ENCODE data around the gene DHX58.

The DHX58 gene

DNA sequence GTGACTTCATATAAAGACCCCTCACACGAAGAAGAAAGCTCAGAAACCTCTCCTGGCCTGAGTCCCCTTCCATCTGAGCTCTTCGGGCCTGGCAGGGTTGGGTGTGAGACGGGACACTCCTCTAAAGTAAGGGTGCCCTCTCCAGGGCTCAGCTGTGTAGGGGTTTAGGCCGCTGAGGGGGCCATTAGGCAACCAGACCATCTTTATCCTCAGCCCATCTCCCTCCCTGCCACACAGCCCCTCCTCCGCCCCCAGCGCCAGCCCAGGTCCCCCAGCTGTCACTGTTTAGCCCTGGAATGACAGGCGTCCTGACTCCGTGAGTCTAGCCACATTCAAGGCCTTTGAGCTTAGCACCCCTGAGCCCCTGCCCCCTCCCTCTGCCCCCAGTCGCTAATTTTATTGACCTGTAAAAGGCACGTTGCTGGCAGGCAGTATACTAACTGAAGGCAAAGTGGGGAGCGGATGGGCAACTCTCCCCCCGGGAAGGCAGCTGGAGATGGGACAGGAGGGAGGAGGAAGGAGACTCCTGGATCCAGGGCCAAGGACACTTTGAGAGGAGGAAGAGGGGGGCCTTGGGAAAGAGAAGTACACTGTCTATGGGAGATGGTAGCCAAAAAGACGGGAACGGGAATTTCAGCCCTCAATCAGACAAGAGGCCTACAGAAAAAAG, 13.6 kb downstream of the DHX58 start:
- DNase-seq (ENCODE audit: low read depth), result no peak
- TF ChIP-seq, protein P1, sequence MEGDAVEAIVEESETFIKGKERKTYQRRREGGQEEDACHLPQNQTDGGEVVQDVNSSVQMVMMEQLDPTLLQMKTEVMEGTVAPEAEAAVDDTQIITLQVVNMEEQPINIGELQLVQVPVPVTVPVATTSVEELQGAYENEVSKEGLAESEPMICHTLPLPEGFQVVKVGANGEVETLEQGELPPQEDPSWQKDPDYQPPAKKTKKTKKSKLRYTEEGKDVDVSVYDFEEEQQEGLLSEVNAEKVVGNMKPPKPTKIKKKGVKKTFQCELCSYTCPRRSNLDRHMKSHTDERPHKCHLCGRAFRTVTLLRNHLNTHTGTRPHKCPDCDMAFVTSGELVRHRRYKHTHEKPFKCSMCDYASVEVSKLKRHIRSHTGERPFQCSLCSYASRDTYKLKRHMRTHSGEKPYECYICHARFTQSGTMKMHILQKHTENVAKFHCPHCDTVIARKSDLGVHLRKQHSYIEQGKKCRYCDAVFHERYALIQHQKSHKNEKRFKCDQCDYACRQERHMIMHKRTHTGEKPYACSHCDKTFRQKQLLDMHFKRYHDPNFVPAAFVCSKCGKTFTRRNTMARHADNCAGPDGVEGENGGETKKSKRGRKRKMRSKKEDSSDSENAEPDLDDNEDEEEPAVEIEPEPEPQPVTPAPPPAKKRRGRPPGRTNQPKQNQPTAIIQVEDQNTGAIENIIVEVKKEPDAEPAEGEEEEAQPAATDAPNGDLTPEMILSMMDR (IDR thresholded peaks at IDR 0.05; ENCODE audit: insufficient read depth, low read depth, low read length, missing control alignments), result no peak
- H3K4me3 ChIP-seq (ENCODE audit: low read depth, low read length), result no peak overlapping the region

DNA sequence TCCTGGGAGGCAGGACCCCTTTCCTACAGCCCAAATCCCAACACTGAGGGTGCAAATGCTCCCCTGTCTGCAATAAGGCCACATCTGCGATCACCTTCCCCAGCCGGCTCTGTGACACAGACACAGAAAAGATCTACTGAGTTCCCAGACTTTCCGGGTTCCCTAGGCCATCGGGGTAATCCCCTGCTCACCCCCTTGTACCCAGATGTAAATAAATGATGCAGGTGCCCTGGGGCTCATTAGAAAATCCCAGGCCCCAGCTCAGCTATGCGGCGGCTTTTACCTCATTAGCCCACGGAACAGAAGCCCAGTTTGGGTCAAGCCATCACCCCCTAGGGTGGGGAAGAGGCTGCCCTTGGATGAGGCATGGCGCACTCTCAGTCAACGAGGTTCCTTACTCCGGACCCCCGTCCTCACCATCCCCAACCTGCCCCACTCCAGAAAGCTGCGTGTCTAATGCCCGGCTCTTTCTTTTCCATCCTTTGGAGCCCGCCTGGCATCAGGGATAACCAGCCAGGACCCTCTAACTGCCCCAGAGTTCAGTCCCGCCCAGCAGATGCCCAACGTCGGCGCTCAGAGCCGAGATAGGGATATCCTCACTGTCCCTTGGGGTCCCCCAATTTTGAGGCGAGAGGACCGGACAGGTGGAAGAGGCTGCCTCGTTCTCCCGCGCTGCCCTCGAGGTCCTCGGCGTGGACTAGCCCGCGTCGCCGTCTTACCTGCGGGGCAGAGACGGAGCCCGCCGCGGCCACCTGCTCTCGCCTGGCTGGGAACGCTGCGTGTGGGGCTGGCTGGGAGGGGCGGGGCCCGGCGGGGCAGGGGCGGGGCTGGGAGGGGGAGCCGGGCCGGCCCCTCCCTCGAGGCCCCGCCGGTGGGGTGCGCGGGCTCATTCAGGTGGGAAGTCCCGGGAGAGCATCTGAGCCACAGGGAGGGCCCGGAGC, 14.6 kb downstream of the DHX58 start, which contains the start of gene ZNF385C:
TSS of gene ZNF385C (minus strand) at position 783 of the 941 bp plus-strand sequence. CDS start 35,417 bp downstream, outside the sequence.
- no peak for DNase-seq (ENCODE audit: low read depth)
- no peak within 1 kb of the TSS; the same call in 1 of the 2 replicates for H3K4me3 ChIP-seq (ENCODE audit: low read depth, low read length)
- TF ChIP-seq, protein P1 (IDR thresholded peaks at IDR 0.05; ENCODE audit: insufficient read depth, low read depth, low read length, missing control alignments), result no peak

DNA sequence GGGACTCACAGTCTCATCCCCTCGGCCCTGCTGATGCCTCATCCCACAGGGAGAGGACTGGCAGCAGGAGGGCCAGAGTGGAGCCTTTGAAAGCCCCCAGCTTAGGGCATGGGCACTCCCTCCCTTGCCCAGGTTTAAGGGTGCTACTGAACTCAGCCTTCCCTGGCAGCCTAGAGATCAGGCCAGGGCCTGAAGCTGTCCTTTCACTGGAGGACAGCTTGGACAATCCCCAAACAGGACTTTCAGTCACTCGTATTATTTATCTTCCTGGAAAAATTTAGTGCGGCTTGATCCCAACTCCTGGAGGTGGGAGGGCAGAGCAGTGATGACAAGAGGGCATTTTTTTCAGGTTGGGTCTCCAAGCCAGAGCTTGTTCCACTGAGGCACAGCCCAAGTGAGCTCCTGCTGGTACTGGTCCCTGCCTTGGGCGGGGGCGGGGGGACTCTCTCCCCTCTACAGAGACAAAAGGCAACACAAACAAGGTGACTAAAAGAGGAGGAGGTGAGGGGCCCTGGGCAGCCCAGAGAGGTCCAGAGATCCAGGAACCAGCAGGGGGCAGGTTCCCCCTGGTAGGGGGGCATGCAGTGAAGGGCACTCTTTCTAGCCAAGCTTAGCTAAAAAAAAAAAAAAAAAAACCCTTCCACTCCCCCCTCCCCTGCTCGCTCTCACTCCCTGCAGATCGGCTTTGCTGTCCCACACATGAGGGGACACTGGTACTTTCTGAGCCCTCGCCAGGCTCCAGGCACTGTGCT, 16.0 kb downstream of the DHX58 start:
- no peak for DNase-seq (ENCODE audit: low read depth)
- no peak overlapping the region for H3K4me3 ChIP-seq (ENCODE audit: low read depth, low read length)
- TF ChIP-seq, protein P1 (IDR thresholded peaks at IDR 0.05; ENCODE audit: insufficient read depth, low read depth, low read length, missing control alignments), result no peak

DNA sequence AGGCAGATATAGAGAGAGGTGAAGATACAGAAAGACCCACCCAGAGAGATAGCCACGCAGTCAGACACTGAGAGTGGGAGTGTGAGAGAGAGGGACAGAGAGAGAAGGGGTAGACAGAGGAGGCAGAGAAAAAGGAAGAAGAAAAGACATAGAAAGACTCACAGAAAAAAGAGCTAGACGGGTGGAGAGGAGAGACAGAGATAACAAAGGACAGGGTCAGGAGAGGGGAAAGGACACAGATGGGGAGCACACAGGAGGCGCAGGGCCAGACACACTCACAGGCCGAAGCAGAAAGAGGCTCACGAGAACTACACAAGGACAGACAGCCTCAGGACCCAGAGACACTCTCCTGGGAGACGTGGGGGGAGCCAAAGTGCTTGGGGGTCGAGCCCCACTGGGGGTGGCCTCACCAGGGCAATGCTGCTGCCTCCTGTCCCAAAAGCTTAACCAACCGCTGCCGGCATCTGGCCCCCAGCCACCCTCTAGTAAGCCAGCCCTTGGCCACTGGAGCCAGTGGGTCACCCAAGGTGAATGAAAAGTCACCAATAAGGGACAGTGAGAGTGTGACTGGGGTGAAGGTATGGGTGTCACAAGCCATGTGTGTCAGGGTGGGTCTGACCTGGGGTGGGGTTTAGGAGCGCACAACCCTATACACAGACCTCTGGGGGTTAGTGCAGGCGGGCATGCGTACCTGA, 18.0 kb downstream of the DHX58 start:
- H3K4me3 ChIP-seq (ENCODE audit: low read depth, low read length), result no peak overlapping the region
- TF ChIP-seq, protein P1 (IDR thresholded peaks at IDR 0.05; ENCODE audit: insufficient read depth, low read depth, low read length, missing control alignments), result no peak
- DNase-seq (ENCODE audit: low read depth), result no peak

DNA sequence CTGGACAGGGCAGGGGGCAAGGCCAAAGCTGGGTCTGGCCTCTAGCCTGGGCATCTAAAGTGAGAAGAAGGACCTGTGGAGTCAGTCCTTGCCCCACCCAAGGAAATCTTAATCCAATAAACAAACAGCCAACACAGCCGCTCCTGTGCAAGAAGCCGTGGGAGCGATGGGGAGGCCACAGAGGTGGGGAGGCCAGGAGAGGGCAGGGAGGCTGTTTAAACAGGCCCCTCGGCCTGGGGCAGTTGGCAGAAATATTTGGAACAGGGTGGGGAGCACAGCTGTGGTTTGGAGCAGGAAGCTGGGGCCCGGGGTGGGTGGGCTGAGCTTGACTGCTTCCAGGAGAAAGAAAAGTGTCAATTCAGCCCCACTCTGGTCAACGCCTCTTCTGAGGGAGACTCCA, 19.6 kb downstream of the DHX58 start:
- TF ChIP-seq, protein P1 (IDR thresholded peaks at IDR 0.05; ENCODE audit: insufficient read depth, low read depth, low read length, missing control alignments), result no peak
- DNase-seq (ENCODE audit: low read depth), result no peak
- H3K4me3 ChIP-seq (ENCODE audit: low read depth, low read length), result no peak overlapping the region

Data from GM12865 (cell line).